Upper lobe of right lung (tissue), 1 donor: Measurements from ENCODE around the gene PHF11. TPM values are rescaled to one million over a fixed set of nuclear protein-coding genes. Genes with fewer than 3 reads are reported as not detected.
A peak's percentile ranks its signal among the peaks of the same experiment; 100 is the strongest.

Experiments
- ATAC-seq: fragments of 200-7000 bp; cut with Tn5 transposase; one replicate; pipeline ENCODE4 v1.9.1; 2020; ENCODE audit warnings: mild to moderate bottlenecking, moderate library complexity
- DNase-seq: peaks from one replicate; pipeline ENCODE4 v3.0.0-alpha.2; 2020
- H3K27ac ChIP-seq: fragments of 200-600 bp; one replicate; pipeline ENCODE4 v1.8.0; 2022
- H3K27me3 ChIP-seq: fragments of 200-600 bp; one replicate; pipeline ENCODE4 v1.8.0; 2022; ENCODE audit warnings: mild to moderate bottlenecking
- H3K36me3 ChIP-seq: fragments of 200-600 bp; one replicate; pipeline ENCODE4 v1.8.0; 2022
- H3K4me1 ChIP-seq: fragments of 200-600 bp; one replicate; pipeline ENCODE4 v1.8.0; 2022
- H3K4me3 ChIP-seq: fragments of 200-600 bp; one replicate; pipeline ENCODE4 v1.8.0; 2022; ENCODE audit warnings: mild to moderate bottlenecking
- H3K9me3 ChIP-seq: fragments of 200-600 bp; one replicate; pipeline ENCODE4 v1.8.0; 2022
- intact Hi-C: fragments of 100-400 bp; cut with DNase I; formaldehyde crosslinking; loops from one replicate; pipeline ENCODE4 v1.11.0; 2022
- total RNA-seq: library from RNA; stranded (reverse); fragmentation: NEBNext Ultra II Directional; extraction: Animal tissue kit (Norgen Biotek cat#: 25700); gene quantifications from one replicate; pipeline ENCODE4 v1.2.1, GENCODE V29; 2021
- TF ChIP-seq, protein P1 (sequence below): fragments of 200-600 bp; IDR thresholded peaks from one replicate; pipeline ENCODE4 v1.8.0; 2022; ENCODE audit warnings: antibody characterized with exemption
- donor health status: DM: no; HTN: yes; CAD: no; lungs with severe emphysema.

The PHF11 gene
- total RNA-seq, 1 donor from 2014 or later = 57.7 TPM

- Histone ChIP-seq H3K9me3 (no peaks in the 10 kb centered on the region), H3K27ac (no peak overlapping the region), H3K4me1 (no peaks in the 10 kb centered on the region), H3K27me3 (no peaks in the 10 kb centered on the region), H3K36me3 (peaks cover 34% of the 10 kb centered on the region), H3K4me3 (no peak overlapping the region)
- no peak for ATAC-seq
- no peak for DNase-seq
- intact Hi-C loops = no loop called here
- TF ChIP-seq, protein P1, sequence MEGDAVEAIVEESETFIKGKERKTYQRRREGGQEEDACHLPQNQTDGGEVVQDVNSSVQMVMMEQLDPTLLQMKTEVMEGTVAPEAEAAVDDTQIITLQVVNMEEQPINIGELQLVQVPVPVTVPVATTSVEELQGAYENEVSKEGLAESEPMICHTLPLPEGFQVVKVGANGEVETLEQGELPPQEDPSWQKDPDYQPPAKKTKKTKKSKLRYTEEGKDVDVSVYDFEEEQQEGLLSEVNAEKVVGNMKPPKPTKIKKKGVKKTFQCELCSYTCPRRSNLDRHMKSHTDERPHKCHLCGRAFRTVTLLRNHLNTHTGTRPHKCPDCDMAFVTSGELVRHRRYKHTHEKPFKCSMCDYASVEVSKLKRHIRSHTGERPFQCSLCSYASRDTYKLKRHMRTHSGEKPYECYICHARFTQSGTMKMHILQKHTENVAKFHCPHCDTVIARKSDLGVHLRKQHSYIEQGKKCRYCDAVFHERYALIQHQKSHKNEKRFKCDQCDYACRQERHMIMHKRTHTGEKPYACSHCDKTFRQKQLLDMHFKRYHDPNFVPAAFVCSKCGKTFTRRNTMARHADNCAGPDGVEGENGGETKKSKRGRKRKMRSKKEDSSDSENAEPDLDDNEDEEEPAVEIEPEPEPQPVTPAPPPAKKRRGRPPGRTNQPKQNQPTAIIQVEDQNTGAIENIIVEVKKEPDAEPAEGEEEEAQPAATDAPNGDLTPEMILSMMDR = no peak
These were observed 42.7 kb downstream of the PHF11 start for GRCh38 chr13:49538404-49538803.

DNA sequence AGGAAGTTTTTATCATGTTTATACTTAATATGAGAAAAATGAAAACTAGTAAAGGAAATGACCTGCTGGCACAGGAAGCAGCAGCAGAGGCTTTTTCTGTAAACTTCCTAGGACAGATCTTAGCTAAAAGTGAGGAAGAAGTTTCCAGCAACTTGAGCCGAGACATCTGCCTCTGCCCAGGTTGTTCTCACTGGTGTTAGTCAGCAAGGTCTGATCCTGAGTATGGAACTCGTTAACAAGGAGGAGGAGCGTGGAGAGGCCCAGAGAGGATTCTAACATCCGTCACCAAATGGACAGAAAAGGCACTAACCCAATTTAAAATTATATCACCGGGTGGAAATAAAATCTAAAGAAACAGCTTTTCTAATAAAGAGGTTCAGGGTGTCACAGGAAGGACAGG is 43.6 kb downstream of the PHF11 start:
- peaks cover 44% of the 10 kb centered on the region for H3K36me3 ChIP-seq
- TF ChIP-seq, protein P1 = no peak
- H3K9me3 ChIP-seq = no peaks in the 10 kb centered on the region
- no peak overlapping the region for H3K4me3 ChIP-seq
- no peaks in the 10 kb centered on the region for H3K4me1 ChIP-seq
- H3K27ac ChIP-seq = no peak overlapping the region
- H3K27me3 ChIP-seq = no peaks in the 10 kb centered on the region
- intact Hi-C loops = no loop called here
- ATAC-seq (no peak), DNase-seq (no peak)

- no peak overlapping the region for H3K4me3 ChIP-seq
- H3K36me3 ChIP-seq = peaks cover 47% of the 10 kb centered on the region
- H3K27me3 ChIP-seq = no peaks in the 10 kb centered on the region
- H3K4me1 ChIP-seq = no peaks in the 10 kb centered on the region
- intact Hi-C loops = no loop called here
- no peak for DNase-seq
- ATAC-seq = no peak
- TF ChIP-seq, protein P1 = no peak
- no peaks in the 10 kb centered on the region for H3K9me3 ChIP-seq
- no peak overlapping the region for H3K27ac ChIP-seq
These were observed 44.0 kb downstream of the PHF11 start for GRCh38 chr13:49539746-49540145.

- Histone ChIP-seq H3K9me3 (no peaks in the 10 kb centered on the region), H3K27ac (peak overlapping the region; percentile 15), H3K4me3 (peak overlapping the region; percentile 7), H3K36me3 (peaks cover 48% of the 10 kb centered on the region), H3K27me3 (no peaks in the 10 kb centered on the region), H3K4me1 (no peaks in the 10 kb centered on the region)
- no peak for DNase-seq
- no peak for ATAC-seq
- intact Hi-C loops = no loop called here
- TF ChIP-seq, protein P1 = no peak
These were observed 44.8 kb downstream of the PHF11 start for GRCh38 chr13:49540552-49540951.

GRCh38 chr13:49543656-49544055 is 47.9 kb downstream of the PHF11 start:
- H3K36me3 ChIP-seq = peaks cover 61% of the 10 kb centered on the region
- DNase-seq (no peak), ATAC-seq (no peak)
- H3K9me3 ChIP-seq = no peaks in the 10 kb centered on the region
- H3K27me3 ChIP-seq = no peaks in the 10 kb centered on the region
- H3K27ac ChIP-seq = no peak overlapping the region
- H3K4me3 ChIP-seq = no peak overlapping the region
- TF ChIP-seq, protein P1 = no peak
- intact Hi-C loops = no loop called here
- no peaks in the 10 kb centered on the region for H3K4me1 ChIP-seq

DNA sequence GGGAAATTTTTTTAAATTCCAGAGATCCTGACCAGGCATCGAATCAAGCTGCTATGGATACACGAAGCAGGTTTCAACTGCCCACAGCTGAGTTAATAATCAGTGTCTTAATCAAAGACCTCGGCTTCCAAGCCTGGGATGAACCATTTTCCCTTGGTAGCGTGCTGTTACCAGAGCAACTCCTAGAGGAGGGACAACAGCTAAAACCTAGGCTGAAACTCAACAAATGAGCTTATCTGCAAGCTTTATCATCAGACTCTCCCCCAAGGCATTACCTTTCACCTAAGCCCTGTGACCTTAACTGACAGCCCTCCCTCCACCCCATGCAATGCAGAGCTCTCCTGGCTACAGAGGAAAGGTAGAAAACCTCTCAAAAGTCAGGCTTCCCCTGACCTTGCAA is 49.9 kb downstream of the PHF11 start:
- no peaks in the 10 kb centered on the region for H3K4me1 ChIP-seq
- intact Hi-C loops = no loop called here
- H3K36me3 ChIP-seq = peaks cover 58% of the 10 kb centered on the region
- DNase-seq (no peak), ATAC-seq (no peak)
- H3K27me3 ChIP-seq = no peaks in the 10 kb centered on the region
- TF ChIP-seq, protein P1 = no peak
- H3K9me3 ChIP-seq = no peaks in the 10 kb centered on the region
- H3K27ac ChIP-seq = no peak overlapping the region
- H3K4me3 ChIP-seq = no peak overlapping the region
